Measurements from ENCODE around the gene ZNF777. TPM values are rescaled to one million over a fixed set of nuclear protein-coding genes. Genes with fewer than 3 reads are reported as not detected.

ZNF777 gene
- total RNA-seq, 1 donor from 2014 or later: 13.4 TPM

DNA sequence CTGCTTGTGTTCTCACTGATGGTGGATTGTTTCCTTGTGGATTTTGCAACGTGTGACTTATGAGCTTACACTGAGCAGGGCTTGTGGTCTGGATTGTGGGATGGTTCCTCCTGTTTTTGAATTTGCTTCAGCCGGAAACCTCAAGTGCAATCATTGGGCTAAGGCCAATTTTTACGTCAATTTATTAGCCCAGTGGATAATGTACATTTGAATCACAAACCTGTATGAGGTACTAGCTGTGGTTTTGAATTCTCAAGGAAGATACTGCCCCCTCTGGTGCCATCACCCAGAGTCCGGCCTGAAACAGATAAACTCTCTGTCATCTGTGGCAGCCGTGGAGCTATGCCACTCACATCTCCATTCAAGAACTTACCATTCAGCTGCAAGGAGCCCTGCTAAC, 7.3 kb upstream of the ZNF777 start:
- H3K27ac ChIP-seq: no peak overlapping the region
- no peak for DNase-seq (ENCODE audit: low spot score in 2 of 2)
- H3K4me1 ChIP-seq: no peaks in the 10 kb centered on the region
- no peaks in the 10 kb centered on the region for H3K9me3 ChIP-seq
- peaks cover 11 to 12% of the 10 kb centered on the region in 2 donors for H3K36me3 ChIP-seq
- H3K4me3 ChIP-seq: no peak overlapping the region
- intact Hi-C loops (cut with DNase I): no loop called here
- TF ChIP-seq CTCF (IDR thresholded peaks at IDR 0.05): no peak
- no peaks in the 10 kb centered on the region for H3K27me3 ChIP-seq

DNA sequence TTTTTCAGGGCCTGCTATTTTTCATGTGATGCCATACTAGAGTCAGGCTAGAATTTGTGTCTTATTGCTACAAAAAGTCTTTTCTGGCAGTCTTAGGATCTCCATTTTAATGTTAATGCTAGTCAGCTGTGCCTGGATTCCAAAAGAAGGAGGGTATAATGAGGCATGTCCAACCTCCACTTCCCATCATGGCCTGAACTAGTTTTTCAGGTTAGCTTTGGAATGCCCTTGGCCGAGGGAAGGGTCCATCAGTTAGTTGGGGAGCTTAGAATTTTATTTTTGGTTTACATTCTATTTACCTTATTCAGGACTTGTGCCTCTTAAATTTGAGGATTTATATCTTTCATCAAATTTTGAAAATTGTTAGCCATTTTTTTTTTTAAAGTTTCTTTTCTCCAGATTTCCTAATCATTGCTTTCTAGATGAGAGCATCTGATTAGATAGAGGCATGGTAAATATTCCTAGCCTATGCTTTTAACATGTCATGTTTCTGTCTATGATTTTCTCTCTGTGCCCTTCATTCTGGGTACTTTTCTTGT, 6.5 kb upstream of the ZNF777 start:
- DNase-seq (ENCODE audit: low spot score in 2 of 2): no peak
- no peaks in the 10 kb centered on the region for H3K4me1 ChIP-seq
- H3K9me3 ChIP-seq: no peaks in the 10 kb centered on the region
- no peaks in the 10 kb centered on the region for H3K27me3 ChIP-seq
- no peak for TF ChIP-seq CTCF (IDR thresholded peaks at IDR 0.05)
- H3K36me3 ChIP-seq: peaks cover 4 to 5% of the 10 kb centered on the region in 2 donors
- intact Hi-C loops (cut with DNase I): no loop called here
- no peak overlapping the region for H3K27ac ChIP-seq
- no peak overlapping the region for H3K4me3 ChIP-seq

GRCh38 chr7:149466364-149466763, 5.5 kb upstream of the ZNF777 start:
- H3K27me3 ChIP-seq: no peaks in the 10 kb centered on the region
- intact Hi-C loops (cut with DNase I): no loop called here
- H3K27ac ChIP-seq: no peak overlapping the region
- DNase-seq (ENCODE audit: low spot score in 2 of 2): no peak
- H3K36me3 ChIP-seq: peaks cover 2 to 3% of the 10 kb centered on the region in 2 donors
- H3K4me3 ChIP-seq: no peak overlapping the region
- no peaks in the 10 kb centered on the region for H3K4me1 ChIP-seq
- H3K9me3 ChIP-seq: no peaks in the 10 kb centered on the region
- no peak for TF ChIP-seq CTCF (IDR thresholded peaks at IDR 0.05)

GRCh38 chr7:149463500-149464161, 2.8 kb upstream of the ZNF777 start:
- TF ChIP-seq CTCF (IDR thresholded peaks at IDR 0.05): no peak
- intact Hi-C loops (cut with DNase I): no loop called here
- Histone ChIP-seq H3K27ac (no peak overlapping the region), H3K4me1 (peaks cover 3 to 9% of the 10 kb centered on the region in 2 donors), H3K36me3 (no peaks in the 10 kb centered on the region), H3K27me3 (no peaks in the 10 kb centered on the region), H3K9me3 (no peaks in the 10 kb centered on the region), H3K4me3 (no peak overlapping the region)
- no peak for DNase-seq (ENCODE audit: low spot score in 2 of 2)

DNA sequence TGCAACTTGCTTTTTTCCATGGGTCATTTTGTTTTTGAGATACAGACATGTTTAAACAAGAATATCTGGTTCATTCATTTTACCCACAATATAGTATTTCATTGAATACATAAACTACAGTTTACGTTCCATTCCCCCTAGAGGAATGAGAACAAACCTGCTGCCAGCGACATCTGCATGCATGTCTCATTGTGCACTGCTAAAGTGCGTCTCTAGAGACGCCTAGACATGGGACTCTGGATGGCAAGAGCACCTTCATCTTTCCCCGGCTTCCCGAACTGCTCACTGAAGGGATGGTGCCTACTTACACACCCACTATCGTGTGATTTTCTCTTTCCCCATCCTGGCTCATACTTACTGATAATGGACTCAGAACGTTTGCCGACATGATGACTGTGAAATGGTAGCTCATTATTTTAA, 1.2 kb upstream of the ZNF777 start:
- H3K36me3 ChIP-seq: no peaks in the 10 kb centered on the region
- intact Hi-C loops (cut with DNase I): no loop called here
- H3K27me3 ChIP-seq: no peaks in the 10 kb centered on the region
- no peak for DNase-seq (ENCODE audit: low spot score in 2 of 2)
- peaks cover 3 to 9% of the 10 kb centered on the region in 2 donors for H3K4me1 ChIP-seq
- H3K27ac ChIP-seq: no peak overlapping the region
- H3K4me3 ChIP-seq: no peak overlapping the region
- no peak for TF ChIP-seq CTCF (IDR thresholded peaks at IDR 0.05)
- no peaks in the 10 kb centered on the region for H3K9me3 ChIP-seq
